ENCODE measurements around the gene RALGAPA2. TPM values are rescaled to one million over a fixed set of nuclear protein-coding genes. Genes with fewer than 3 reads are reported as not detected.

The RALGAPA2 gene
- total RNA-seq, 1 experiment from 2014 or later, result 9.8 TPM

DNA sequence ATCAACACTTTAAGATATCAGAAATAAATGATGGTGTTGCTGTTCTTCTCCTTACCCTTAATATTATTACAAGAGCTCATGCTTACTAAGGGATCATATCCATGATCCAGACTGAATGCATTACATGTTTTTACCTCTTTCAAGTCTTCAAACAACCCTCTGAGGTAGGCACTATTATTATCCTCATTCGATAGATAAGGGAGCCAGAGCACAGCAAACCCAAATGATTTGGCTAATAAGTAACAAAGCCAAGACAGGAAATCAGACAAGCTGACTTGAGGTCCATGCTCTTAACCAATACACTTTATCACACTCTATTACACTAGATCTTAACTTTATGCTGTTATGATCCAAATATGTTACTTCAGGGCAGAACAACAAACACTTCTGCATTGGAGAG, 145.9 kb downstream of the RALGAPA2 start:
- ChIA-PET CTCF (interaction anchor here (0.6 to 4.0 kb wide), 16 partner anchors 13 to 939 kb away, joined by 3 to 24 read pairs (median 4); partner anchors contain the start of gene NAA20), POLR2A (interaction anchor here (0.9 to 3.2 kb wide), 3 partner anchors 13 to 514 kb away, joined by 3 to 18 read pairs (median 5); partner anchors contain the start of genes CFAP61 and CRNKL1)
- no TSS peak for BruUV-seq (replicated peaks)
- no peak overlapping the region for H3K4me3 Mint-ChIP-seq (ENCODE audit: unreplicated experiment)
- no peaks in the 10 kb centered on the region for H3K4me1 Mint-ChIP-seq (ENCODE audit: insufficient read depth, unreplicated experiment)
- H3K27me3 Mint-ChIP-seq (ENCODE audit: insufficient read depth, unreplicated experiment), result no peaks in the 10 kb centered on the region
- no peak overlapping the region for H3K27ac Mint-ChIP-seq (ENCODE audit: low read depth, unreplicated experiment)
- intact Hi-C loops (cut with micrococcal nuclease), result loop anchor here (5.0 kb wide), 1 partner anchor 329 kb away; no protein-coding TSS in a partner anchor
- H3K36me3 Mint-ChIP-seq (ENCODE audit: insufficient read depth, unreplicated experiment), result peaks cover 14% of the 10 kb centered on the region
- TF ChIP-seq, protein P1, sequence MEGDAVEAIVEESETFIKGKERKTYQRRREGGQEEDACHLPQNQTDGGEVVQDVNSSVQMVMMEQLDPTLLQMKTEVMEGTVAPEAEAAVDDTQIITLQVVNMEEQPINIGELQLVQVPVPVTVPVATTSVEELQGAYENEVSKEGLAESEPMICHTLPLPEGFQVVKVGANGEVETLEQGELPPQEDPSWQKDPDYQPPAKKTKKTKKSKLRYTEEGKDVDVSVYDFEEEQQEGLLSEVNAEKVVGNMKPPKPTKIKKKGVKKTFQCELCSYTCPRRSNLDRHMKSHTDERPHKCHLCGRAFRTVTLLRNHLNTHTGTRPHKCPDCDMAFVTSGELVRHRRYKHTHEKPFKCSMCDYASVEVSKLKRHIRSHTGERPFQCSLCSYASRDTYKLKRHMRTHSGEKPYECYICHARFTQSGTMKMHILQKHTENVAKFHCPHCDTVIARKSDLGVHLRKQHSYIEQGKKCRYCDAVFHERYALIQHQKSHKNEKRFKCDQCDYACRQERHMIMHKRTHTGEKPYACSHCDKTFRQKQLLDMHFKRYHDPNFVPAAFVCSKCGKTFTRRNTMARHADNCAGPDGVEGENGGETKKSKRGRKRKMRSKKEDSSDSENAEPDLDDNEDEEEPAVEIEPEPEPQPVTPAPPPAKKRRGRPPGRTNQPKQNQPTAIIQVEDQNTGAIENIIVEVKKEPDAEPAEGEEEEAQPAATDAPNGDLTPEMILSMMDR (IDR thresholded peaks at IDR 0.05; ENCODE audit: unreplicated experiment), result no peak
- no peak for DNase-seq (ENCODE audit: unreplicated experiment)
- no peaks in the 10 kb centered on the region for H3K9me3 Mint-ChIP-seq (ENCODE audit: unreplicated experiment)

DNA sequence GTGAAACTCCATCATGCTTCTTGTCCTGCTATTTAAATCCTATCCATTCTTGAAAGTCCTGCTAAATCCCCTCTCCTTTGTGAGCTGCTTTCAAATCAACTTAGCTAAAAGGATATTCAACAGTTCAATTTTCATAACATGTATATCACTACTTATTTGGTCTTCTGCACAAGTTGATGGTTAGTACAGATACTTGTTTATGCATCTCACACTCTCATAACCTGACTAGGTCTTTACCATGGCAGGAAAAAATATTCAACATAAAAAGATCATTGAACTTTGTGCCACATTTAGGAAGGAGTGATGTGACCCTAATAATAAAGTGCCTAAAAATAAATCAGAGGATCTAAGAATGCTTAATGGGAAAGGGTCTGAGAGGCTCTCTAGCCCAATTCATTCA, 148.2 kb downstream of the RALGAPA2 start:
- intact Hi-C loops (cut with micrococcal nuclease), result no loop called here
- no peaks in the 10 kb centered on the region for H3K27me3 Mint-ChIP-seq (ENCODE audit: insufficient read depth, unreplicated experiment)
- no peaks in the 10 kb centered on the region for H3K4me1 Mint-ChIP-seq (ENCODE audit: insufficient read depth, unreplicated experiment)
- H3K36me3 Mint-ChIP-seq (ENCODE audit: insufficient read depth, unreplicated experiment), result peaks cover 16% of the 10 kb centered on the region
- TF ChIP-seq, protein P1 (IDR thresholded peaks at IDR 0.05; ENCODE audit: unreplicated experiment), result no peak
- no TSS peak for BruUV-seq (replicated peaks)
- POLR2A ChIA-PET, result interaction anchor here (0.6 kb wide), 1 partner anchor 488 kb away, joined by 3 read pairs; no protein-coding TSS in a partner anchor
- H3K27ac Mint-ChIP-seq (ENCODE audit: low read depth, unreplicated experiment), result no peak overlapping the region
- no peaks in the 10 kb centered on the region for H3K9me3 Mint-ChIP-seq (ENCODE audit: unreplicated experiment)
- no peak overlapping the region for H3K4me3 Mint-ChIP-seq (ENCODE audit: unreplicated experiment)
- CTCF ChIA-PET, result interaction anchor here (1.1 to 4.0 kb wide), 5 partner anchors 14 to 481 kb away, joined by 3 to 24 read pairs (median 6); no protein-coding TSS in a partner anchor
- no peak for DNase-seq (ENCODE audit: unreplicated experiment)

DNA sequence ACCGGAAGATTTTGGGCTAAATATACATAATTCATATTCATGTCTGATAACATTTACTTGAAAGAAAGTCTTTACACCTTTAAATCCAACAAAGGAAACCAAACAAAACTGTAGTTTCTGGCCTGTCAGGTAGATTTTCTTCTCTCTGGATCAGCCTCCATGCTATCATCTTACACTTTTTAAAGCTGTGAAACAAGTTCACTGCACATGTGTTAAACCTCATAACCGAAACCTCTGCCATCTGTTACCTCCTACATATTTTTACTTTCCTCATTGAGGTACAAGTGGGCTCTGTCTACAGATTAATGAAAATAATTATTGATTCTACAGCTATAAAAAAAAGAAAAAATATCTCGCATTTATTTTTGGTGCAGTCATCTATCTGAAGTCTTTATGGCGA, 149.9 kb downstream of the RALGAPA2 start:
- Mint-ChIP-seq H3K27me3 (ENCODE audit: insufficient read depth, unreplicated experiment) (no peaks in the 10 kb centered on the region), H3K9me3 (ENCODE audit: unreplicated experiment) (no peaks in the 10 kb centered on the region), H3K27ac (ENCODE audit: low read depth, unreplicated experiment) (no peak overlapping the region), H3K4me1 (ENCODE audit: insufficient read depth, unreplicated experiment) (no peaks in the 10 kb centered on the region), H3K4me3 (ENCODE audit: unreplicated experiment) (no peak overlapping the region), H3K36me3 (ENCODE audit: insufficient read depth, unreplicated experiment) (peaks cover 17% of the 10 kb centered on the region)
- no peak for DNase-seq (ENCODE audit: unreplicated experiment)
- intact Hi-C loops (cut with micrococcal nuclease), result no loop called here
- ChIA-PET CTCF (interaction anchor here (0.7 kb wide), 1 partner anchor 45 kb away, joined by 3 read pairs; no protein-coding TSS in a partner anchor), POLR2A (interaction anchor here (1.0 kb wide), 1 partner anchor 473 kb away, joined by 3 read pairs; no protein-coding TSS in a partner anchor)
- BruUV-seq (replicated peaks), result no TSS peak
- TF ChIP-seq, protein P1 (IDR thresholded peaks at IDR 0.05; ENCODE audit: unreplicated experiment), result no peak

DNA sequence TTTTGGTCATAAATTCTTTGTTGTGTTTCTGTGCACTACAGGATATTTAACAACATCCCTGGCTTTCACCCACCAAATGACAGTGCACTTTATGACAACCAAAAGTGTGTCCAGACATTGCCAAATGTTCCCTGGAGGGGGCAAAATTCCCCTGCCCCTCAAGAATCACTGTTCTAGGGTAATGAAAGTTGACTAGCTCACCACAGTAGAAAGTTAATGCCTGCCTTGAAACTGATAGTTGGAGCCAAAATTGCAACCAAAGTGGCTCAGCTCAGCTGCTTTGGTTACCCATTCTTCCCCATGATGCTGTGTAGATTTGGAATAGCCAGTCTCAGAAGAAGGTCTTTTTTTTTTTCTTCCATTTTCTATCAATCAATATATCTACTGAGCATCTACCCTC, 150.6 kb downstream of the RALGAPA2 start:
- no peaks in the 10 kb centered on the region for H3K4me1 Mint-ChIP-seq (ENCODE audit: insufficient read depth, unreplicated experiment)
- TF ChIP-seq, protein P1 (IDR thresholded peaks at IDR 0.05; ENCODE audit: unreplicated experiment), result no peak
- CTCF ChIA-PET, result interaction anchor here (1.0 to 3.0 kb wide), 4 partner anchors 12 to 478 kb away, joined by 3 to 22 read pairs (median 11); no protein-coding TSS in a partner anchor
- intact Hi-C loops (cut with micrococcal nuclease), result no loop called here
- no peak overlapping the region for H3K27ac Mint-ChIP-seq (ENCODE audit: low read depth, unreplicated experiment)
- peaks cover 11% of the 10 kb centered on the region for H3K36me3 Mint-ChIP-seq (ENCODE audit: insufficient read depth, unreplicated experiment)
- BruUV-seq (replicated peaks), result no TSS peak
- H3K9me3 Mint-ChIP-seq (ENCODE audit: unreplicated experiment), result no peaks in the 10 kb centered on the region
- H3K4me3 Mint-ChIP-seq (ENCODE audit: unreplicated experiment), result no peak overlapping the region
- no peaks in the 10 kb centered on the region for H3K27me3 Mint-ChIP-seq (ENCODE audit: insufficient read depth, unreplicated experiment)
- POLR2A ChIA-PET, result interaction anchor here (1.0 to 2.9 kb wide), 3 partner anchors 11 to 472 kb away, joined by 3 to 21 read pairs (median 5); no protein-coding TSS in a partner anchor
- no peak for DNase-seq (ENCODE audit: unreplicated experiment)

All from MCF 10A (cell line).